ENCODE results near the gene SMAD1.

DNA sequence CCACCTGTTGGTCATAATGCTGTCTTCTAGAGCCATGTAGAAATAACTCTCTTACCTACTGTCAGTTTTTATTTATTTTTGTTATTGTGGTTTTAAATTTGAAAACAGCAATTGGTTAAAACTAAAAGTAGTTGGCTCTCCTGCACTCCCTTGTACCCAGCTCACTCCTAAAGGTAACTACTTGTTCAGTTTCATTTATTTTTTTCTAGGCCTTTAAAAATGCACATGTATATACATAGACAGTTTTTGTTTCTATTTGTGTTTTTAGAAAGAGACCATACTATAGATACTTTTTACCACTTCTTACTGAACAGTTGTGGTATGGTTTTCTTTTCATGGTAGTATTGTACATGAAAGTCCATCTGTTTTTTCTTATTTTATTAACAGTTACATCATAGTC lies 16.8 kb downstream of the SMAD1 start:
- TF ChIP-seq MYC (IDR thresholded peaks at IDR 0.05; ENCODE audit: low read depth, low read length) (no peak), CTCF (IDR thresholded peaks at IDR 0.05; ENCODE audit: low read depth, low read length) (no peak)
